ENCODE data around the gene B3GNT3. TPM values are rescaled to one million over a fixed set of nuclear protein-coding genes. Genes with fewer than 3 reads are reported as not detected.

B3GNT3 gene
- total RNA-seq, 1 donor from 2014 or later = 0.36 TPM

DNA sequence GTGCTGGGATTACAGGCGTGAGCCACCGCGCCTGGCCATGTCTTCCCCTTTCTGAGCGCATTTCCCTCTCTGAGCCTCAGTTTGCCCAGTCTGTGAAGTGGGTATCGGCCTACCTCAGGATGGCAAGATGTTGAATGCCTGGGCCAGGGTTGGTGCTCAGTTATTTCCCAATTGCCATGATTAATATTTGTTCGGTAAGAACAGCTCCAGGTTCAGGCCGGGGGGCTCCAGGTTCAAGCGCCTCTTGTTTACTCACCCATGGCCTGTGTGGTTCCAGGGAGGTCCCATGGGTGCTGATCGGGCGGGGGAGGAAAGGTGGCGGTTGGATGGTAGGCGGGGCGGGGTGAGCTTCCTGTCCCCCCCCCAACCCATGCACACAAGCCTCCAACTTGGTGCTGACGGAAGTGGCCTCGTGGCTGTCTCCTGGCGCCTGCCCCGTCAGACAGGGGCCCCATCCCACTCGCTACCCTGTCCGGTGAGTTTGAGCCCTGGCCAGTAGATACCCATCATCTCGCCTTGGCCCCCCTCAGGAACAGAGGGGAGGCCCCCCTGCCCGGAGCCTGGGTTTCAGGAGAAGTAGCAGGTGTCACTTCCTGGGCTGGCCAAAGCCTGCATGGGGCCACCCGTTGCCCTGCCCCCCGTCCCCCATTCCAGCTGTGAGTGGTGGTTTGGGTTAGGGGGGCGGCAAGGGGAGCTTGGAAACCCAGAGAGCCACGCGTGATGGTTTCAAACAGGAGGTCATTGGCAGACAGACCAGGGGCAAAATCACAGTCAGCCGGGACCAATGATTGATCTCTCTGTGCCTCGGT, 43.6 kb upstream of the B3GNT3 start, which contains the start of gene FCHO1:
TSS of gene FCHO1 (plus strand) at position 375 of the 809 bp plus-strand sequence. CDS start 3,688 bp downstream, outside the sequence.
- H3K4me1 Mint-ChIP-seq (ENCODE audit: low read depth, unreplicated experiment) = peaks cover 10% of the 10 kb centered on the region
- Histone ChIP-seq H3K27ac (ENCODE audit: low read depth, low read length) (no peak within 1 kb of the TSS), H3K27me3 (ENCODE audit: insufficient read depth, low read length) (no peaks in the 10 kb centered on the region), H3K4me2 (ENCODE audit: low read length) (no peak within 1 kb of the TSS), H2AFZ (ENCODE audit: low read depth, low read length) (no peak within 1 kb of the TSS), H3K9me3 (ENCODE audit: insufficient read depth, low read depth, low read length) (no peaks in the 10 kb centered on the region), H3K79me2 (ENCODE audit: insufficient read depth, low read length) (no peaks in the 10 kb centered on the region), H3K9ac (ENCODE audit: low read length) (no peak within 1 kb of the TSS), H3K4me1 (ENCODE audit: insufficient read depth, low read length) (peaks cover 5% of the 10 kb centered on the region), H3K4me3 (ENCODE audit: insufficient read depth, low read depth, low read length) (no peak within 1 kb of the TSS), H3K36me3 (ENCODE audit: insufficient read depth, low read length) (no peaks in the 10 kb centered on the region), H4K20me1 (ENCODE audit: insufficient read depth, low read length) (no peaks in the 10 kb centered on the region)
- H3K9me3 Mint-ChIP-seq (ENCODE audit: unreplicated experiment) = no peaks in the 10 kb centered on the region
- FAIRE-seq = no peak
- H3K36me3 Mint-ChIP-seq (ENCODE audit: low read depth, unreplicated experiment) = no peaks in the 10 kb centered on the region
- H3K27ac Mint-ChIP-seq (ENCODE audit: unreplicated experiment) = no peak within 1 kb of the TSS
- peaks cover 21% of the 10 kb centered on the region for H3K27me3 Mint-ChIP-seq (ENCODE audit: low read depth, unreplicated experiment)
- TF ChIP-seq EZH2 (IDR thresholded peaks at IDR 0.05; ENCODE audit: insufficient read depth, low read length) = no peak
- TF ChIP-seq, protein P1, sequence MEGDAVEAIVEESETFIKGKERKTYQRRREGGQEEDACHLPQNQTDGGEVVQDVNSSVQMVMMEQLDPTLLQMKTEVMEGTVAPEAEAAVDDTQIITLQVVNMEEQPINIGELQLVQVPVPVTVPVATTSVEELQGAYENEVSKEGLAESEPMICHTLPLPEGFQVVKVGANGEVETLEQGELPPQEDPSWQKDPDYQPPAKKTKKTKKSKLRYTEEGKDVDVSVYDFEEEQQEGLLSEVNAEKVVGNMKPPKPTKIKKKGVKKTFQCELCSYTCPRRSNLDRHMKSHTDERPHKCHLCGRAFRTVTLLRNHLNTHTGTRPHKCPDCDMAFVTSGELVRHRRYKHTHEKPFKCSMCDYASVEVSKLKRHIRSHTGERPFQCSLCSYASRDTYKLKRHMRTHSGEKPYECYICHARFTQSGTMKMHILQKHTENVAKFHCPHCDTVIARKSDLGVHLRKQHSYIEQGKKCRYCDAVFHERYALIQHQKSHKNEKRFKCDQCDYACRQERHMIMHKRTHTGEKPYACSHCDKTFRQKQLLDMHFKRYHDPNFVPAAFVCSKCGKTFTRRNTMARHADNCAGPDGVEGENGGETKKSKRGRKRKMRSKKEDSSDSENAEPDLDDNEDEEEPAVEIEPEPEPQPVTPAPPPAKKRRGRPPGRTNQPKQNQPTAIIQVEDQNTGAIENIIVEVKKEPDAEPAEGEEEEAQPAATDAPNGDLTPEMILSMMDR (IDR thresholded peaks at IDR 0.05; ENCODE audit: insufficient read depth, low read depth, low read length) = no peak
- DNase-seq (ENCODE audit: low read depth) = no peak
- no peak within 1 kb of the TSS for H3K4me3 Mint-ChIP-seq (ENCODE audit: unreplicated experiment)

DNA sequence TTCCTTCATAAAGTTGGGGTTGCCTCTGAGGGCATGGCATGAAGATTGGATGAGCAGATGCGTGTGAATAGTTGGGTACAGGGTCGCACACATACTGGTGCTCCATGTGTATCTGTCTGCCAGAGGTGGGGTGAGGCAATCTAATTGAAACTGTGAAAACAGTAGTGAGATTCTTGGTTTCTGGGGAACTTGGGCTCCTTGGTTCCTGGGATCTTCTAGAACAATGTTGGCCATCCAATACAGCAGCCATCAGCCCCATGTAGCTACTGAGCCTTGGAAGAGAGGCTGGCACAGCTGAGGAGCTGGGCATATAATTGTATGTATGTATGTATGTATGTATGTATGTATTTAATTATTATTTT, 43.0 kb upstream of the B3GNT3 start:
- FAIRE-seq (no peak), DNase-seq (ENCODE audit: low read depth) (no peak)
- Histone ChIP-seq H4K20me1 (ENCODE audit: insufficient read depth, low read length) (no peaks in the 10 kb centered on the region), H2AFZ (ENCODE audit: low read depth, low read length) (no peak overlapping the region), H3K4me1 (ENCODE audit: insufficient read depth, low read length) (peaks cover 6% of the 10 kb centered on the region), H3K27ac (ENCODE audit: low read depth, low read length) (no peak overlapping the region), H3K36me3 (ENCODE audit: insufficient read depth, low read length) (no peaks in the 10 kb centered on the region), H3K79me2 (ENCODE audit: insufficient read depth, low read length) (no peaks in the 10 kb centered on the region), H3K9me3 (ENCODE audit: insufficient read depth, low read depth, low read length) (no peaks in the 10 kb centered on the region), H3K4me3 (ENCODE audit: insufficient read depth, low read depth, low read length) (no peak overlapping the region), H3K9ac (ENCODE audit: low read length) (no peak overlapping the region), H3K4me2 (ENCODE audit: low read length) (no peak overlapping the region), H3K27me3 (ENCODE audit: insufficient read depth, low read length) (no peaks in the 10 kb centered on the region)
- TF ChIP-seq, protein P1 (IDR thresholded peaks at IDR 0.05; ENCODE audit: insufficient read depth, low read depth, low read length) = no peak
- no peak for TF ChIP-seq EZH2 (IDR thresholded peaks at IDR 0.05; ENCODE audit: insufficient read depth, low read length)
- Mint-ChIP-seq H3K4me3 (ENCODE audit: unreplicated experiment) (no peak overlapping the region), H3K27ac (ENCODE audit: unreplicated experiment) (no peak overlapping the region), H3K36me3 (ENCODE audit: low read depth, unreplicated experiment) (no peaks in the 10 kb centered on the region), H3K27me3 (ENCODE audit: low read depth, unreplicated experiment) (peaks cover 21% of the 10 kb centered on the region), H3K9me3 (ENCODE audit: unreplicated experiment) (no peaks in the 10 kb centered on the region), H3K4me1 (ENCODE audit: low read depth, unreplicated experiment) (peaks cover 10% of the 10 kb centered on the region)

Data from astrocyte (in vitro differentiated cells and primary cell).